Osteoblast (primary cell): ENCODE measurements around the gene CXCL10. TPM values are rescaled to one million over a fixed set of nuclear protein-coding genes. Genes with fewer than 3 reads are reported as not detected.

Source experiments
- DNase-seq: peaks from one replicate; pipeline ENCODE4 v3.0.0; 2011; ENCODE audit warnings: low spot score, mixed read lengths; ENCODE audit not compliant: insufficient read length; ENCODE audit errors: missing footprints
- H2AFZ ChIP-seq: 2 replicates; pipeline ENCODE4 v1.6.0; 2011; ENCODE audit warnings: mild to moderate bottlenecking, low read length
- H3K27ac ChIP-seq: 2 replicates; pipeline ENCODE4 v1.5.1; 2011; ENCODE audit warnings: mild to moderate bottlenecking, low read depth, low read length, moderate library complexity
- H3K27me3 ChIP-seq: 2 replicates; pipeline ENCODE4 v1.6.0; 2012; ENCODE audit warnings: mild to moderate bottlenecking, control low read depth, inconsistent platforms, low read length, moderate library complexity; ENCODE audit not compliant: insufficient read depth
- H3K36me3 ChIP-seq: 2 replicates; pipeline ENCODE4 v1.5.1; 2011; ENCODE audit warnings: mild to moderate bottlenecking, low read length, control low read depth, moderate library complexity; ENCODE audit not compliant: insufficient read depth
- H3K4me1 ChIP-seq: 2 replicates; pipeline ENCODE4 v1.5.1; 2011; ENCODE audit warnings: mild to moderate bottlenecking, low read length, control low read depth, moderate library complexity; ENCODE audit not compliant: insufficient read depth
- H3K4me2 ChIP-seq: 2 replicates; pipeline ENCODE4 v1.6.0; 2011; ENCODE audit warnings: mild to moderate bottlenecking, low read length; ENCODE audit not compliant: insufficient read depth
- H3K4me3 ChIP-seq: fragments of 200-600 bp; sonication (generic); 3 replicates; pipeline ENCODE4 v1.5.1; 2012; ENCODE audit warnings: mild to moderate bottlenecking, low read length, inconsistent platforms; ENCODE audit not compliant: insufficient read depth
- H3K79me2 ChIP-seq: 2 replicates; pipeline ENCODE4 v1.6.0; 2012; ENCODE audit warnings: mild to moderate bottlenecking, low read length, control low read depth, inconsistent platforms; ENCODE audit not compliant: insufficient read depth
- H3K9me3 ChIP-seq: 2 replicates; pipeline ENCODE4 v1.5.1; 2011; ENCODE audit warnings: low read depth, low read length, control low read depth
- H4K20me1 ChIP-seq: 2 replicates; pipeline ENCODE4 v1.6.0; 2012; ENCODE audit warnings: mild to moderate bottlenecking, low read length, control low read depth; ENCODE audit not compliant: insufficient read depth
- total RNA-seq: library from RNA; depleted of rRNA; stranded (reverse); fragments of >200 nt; gene quantifications from 2 replicates; pipeline ENCODE4 v1.2.3, GENCODE V29; 2012
- TF ChIP-seq, protein P1 (sequence below): IDR thresholded peaks from 2 replicates; pipeline ENCODE4 v1.5.1; 2011; ENCODE audit warnings: mild to moderate bottlenecking, low read depth, low read length, moderate library complexity; ENCODE audit errors: extremely low read depth

CXCL10 gene
- total RNA-seq, 1 donor = not detected

- H3K36me3 ChIP-seq = peaks cover 87% of the 10 kb centered on the region
- no peaks in the 10 kb centered on the region for H3K9me3 ChIP-seq
- TF ChIP-seq, protein P1, sequence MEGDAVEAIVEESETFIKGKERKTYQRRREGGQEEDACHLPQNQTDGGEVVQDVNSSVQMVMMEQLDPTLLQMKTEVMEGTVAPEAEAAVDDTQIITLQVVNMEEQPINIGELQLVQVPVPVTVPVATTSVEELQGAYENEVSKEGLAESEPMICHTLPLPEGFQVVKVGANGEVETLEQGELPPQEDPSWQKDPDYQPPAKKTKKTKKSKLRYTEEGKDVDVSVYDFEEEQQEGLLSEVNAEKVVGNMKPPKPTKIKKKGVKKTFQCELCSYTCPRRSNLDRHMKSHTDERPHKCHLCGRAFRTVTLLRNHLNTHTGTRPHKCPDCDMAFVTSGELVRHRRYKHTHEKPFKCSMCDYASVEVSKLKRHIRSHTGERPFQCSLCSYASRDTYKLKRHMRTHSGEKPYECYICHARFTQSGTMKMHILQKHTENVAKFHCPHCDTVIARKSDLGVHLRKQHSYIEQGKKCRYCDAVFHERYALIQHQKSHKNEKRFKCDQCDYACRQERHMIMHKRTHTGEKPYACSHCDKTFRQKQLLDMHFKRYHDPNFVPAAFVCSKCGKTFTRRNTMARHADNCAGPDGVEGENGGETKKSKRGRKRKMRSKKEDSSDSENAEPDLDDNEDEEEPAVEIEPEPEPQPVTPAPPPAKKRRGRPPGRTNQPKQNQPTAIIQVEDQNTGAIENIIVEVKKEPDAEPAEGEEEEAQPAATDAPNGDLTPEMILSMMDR = no peak
- H3K27ac ChIP-seq = no peak overlapping the region
- H3K27me3 ChIP-seq = no peaks in the 10 kb centered on the region
- H3K4me2 ChIP-seq = no peak overlapping the region
- H2AFZ ChIP-seq = no peak overlapping the region
- H3K4me3 ChIP-seq = no peak overlapping the region
- no peaks in the 10 kb centered on the region for H3K4me1 ChIP-seq
- no peaks in the 10 kb centered on the region for H4K20me1 ChIP-seq
- no peak for DNase-seq
- no peaks in the 10 kb centered on the region for H3K79me2 ChIP-seq
Measured at GRCh38 chr4:75973766-75974165, 49.5 kb downstream of the CXCL10 start.

Other genes starting within 250 kb of the CXCL10 start
- not detected in 2 replicates for gene PPEF2, start 121.0 kb downstream of the CXCL10 start, total RNA-seq
- 25.6 and 27.9 TPM in 2 replicates for gene NAAA, start 82.5 kb downstream of the CXCL10 start, total RNA-seq
- gene SDAD1, start 32.6 kb downstream of the CXCL10 start, total RNA-seq = 36.2 and 41.5 TPM in 2 replicates
- gene CXCL9, start 16.0 kb downstream of the CXCL10 start, total RNA-seq = not detected in 2 replicates
- not detected in 2 replicates for gene CXCL11, start 12.6 kb upstream of the CXCL10 start, total RNA-seq
- gene ART3, start 51.2 kb upstream of the CXCL10 start, total RNA-seq = under 0.01 TPM in 1 of 2 replicates, not detected in the other
- 51.9 and 52.8 TPM in 2 replicates for gene NUP54, start 124.9 kb upstream of the CXCL10 start, total RNA-seq
- 200 and 216 TPM in 2 replicates for gene SCARB2, start 190.3 kb upstream of the CXCL10 start, total RNA-seq
- gene FAM47E, start 228.2 kb upstream of the CXCL10 start, total RNA-seq = under 0.01 and 0.36 TPM in 2 replicates